ENCODE measurements around the gene REEP6.
"Not testable (repeated sequence)": the region's sequence is repeated elsewhere in the genome, so short reads cannot be mapped to it uniquely, and the experiment has no call there.

Gene REEP6

DNA sequence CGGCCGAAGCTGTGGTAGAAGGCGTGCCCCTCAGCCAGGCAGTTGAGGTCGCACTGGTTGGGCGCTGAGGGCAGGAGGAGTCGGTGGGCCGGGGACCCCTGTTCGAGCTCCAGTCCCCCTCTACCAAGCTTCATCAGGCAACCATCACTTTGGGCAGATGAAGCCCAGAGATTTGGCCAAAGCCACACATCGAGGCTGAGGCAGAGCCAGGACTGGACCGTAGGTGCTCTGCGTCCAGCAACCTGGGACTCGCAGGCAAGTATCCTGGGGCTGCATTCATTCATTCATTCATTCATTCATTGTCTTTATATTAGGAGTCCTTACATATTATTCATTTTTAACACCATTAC is 17.5 kb downstream of the REEP6 start:
- FAIRE-seq (no peak), DNase-seq (ENCODE audit: insufficient read length, low spot score) (no peak)
- TF ChIP-seq POLR2A (IDR thresholded peaks at IDR 0.05; ENCODE audit: low read depth, low read length) = 0 out of 2 replicates have a peak, but pooled peaks have one; percentile 28

DNA sequence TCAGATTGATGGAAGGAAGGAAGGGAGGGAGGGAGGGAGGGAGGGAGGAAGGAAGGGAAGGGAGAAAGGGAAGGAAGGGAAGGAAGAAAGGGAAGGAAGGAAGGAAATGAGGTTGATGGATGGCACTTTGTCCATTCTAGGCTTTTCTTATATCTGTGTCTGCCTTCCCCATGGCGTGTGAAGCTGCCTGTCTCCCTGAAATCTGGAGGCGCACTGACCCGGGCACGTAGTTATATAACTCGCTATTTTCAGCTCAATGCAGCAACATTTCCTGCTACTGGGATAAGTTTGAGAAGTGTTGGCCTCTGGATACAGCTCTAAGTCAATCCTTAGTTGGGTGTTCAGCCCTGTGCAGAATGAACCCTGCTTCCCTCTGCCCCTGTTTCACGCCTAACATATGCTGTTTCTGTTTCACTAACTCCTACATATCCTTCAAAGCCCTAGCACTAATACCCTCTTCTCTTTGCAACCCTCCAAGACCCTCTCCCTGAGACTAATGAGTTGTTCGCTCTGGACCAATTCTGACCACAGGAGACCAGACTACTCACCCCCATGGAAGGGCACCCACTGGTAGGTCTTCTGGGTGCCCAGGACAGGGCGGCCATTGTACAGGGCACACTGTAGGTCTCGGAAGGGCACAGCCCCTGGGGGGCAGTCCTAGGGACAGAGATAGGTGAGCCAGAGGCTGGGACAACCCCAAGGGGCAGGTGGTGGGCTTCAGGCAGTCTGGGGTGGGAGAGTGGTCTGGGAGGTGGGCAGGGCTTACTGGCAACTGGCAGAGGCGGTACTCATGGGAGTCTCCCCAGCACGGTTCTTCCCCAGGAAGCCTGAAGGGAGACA is 18.8 kb downstream of the REEP6 start:
- no peak for DNase-seq (ENCODE audit: insufficient read length, low spot score)
- no peak for FAIRE-seq
- TF ChIP-seq POLR2A (IDR thresholded peaks at IDR 0.05; ENCODE audit: low read depth, low read length) = no peak

GRCh38 chr19:1510442-1510806 is 19.4 kb downstream of the REEP6 start:
- no peak for FAIRE-seq
- TF ChIP-seq POLR2A (IDR thresholded peaks at IDR 0.05; ENCODE audit: low read depth, low read length) = no peak
- no peak for DNase-seq (ENCODE audit: insufficient read length, low spot score)

DNA sequence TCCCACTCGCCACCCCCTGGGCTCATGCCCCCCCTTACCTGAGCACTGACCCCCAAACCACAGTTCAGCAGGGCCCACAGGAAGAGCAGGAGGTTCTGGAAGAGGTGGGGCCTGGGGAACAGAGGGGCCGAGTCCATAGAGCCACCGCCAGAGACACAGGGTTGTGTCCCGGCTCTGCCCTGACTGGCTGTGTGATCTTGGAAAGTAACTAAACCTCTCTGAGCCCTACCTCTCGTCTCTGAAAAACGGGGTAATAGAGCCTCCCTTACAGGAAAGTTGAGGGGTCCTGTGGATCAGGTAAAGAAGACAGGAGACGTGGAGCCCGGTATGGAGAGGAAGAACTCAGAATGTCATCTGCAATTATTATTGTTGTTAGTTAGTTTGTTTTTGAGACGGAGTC is 19.8 kb downstream of the REEP6 start:
- DNase-seq (ENCODE audit: insufficient read length, low spot score) (no peak), FAIRE-seq (no peak)
- no peak for TF ChIP-seq POLR2A (IDR thresholded peaks at IDR 0.05; ENCODE audit: low read depth, low read length)

DNA sequence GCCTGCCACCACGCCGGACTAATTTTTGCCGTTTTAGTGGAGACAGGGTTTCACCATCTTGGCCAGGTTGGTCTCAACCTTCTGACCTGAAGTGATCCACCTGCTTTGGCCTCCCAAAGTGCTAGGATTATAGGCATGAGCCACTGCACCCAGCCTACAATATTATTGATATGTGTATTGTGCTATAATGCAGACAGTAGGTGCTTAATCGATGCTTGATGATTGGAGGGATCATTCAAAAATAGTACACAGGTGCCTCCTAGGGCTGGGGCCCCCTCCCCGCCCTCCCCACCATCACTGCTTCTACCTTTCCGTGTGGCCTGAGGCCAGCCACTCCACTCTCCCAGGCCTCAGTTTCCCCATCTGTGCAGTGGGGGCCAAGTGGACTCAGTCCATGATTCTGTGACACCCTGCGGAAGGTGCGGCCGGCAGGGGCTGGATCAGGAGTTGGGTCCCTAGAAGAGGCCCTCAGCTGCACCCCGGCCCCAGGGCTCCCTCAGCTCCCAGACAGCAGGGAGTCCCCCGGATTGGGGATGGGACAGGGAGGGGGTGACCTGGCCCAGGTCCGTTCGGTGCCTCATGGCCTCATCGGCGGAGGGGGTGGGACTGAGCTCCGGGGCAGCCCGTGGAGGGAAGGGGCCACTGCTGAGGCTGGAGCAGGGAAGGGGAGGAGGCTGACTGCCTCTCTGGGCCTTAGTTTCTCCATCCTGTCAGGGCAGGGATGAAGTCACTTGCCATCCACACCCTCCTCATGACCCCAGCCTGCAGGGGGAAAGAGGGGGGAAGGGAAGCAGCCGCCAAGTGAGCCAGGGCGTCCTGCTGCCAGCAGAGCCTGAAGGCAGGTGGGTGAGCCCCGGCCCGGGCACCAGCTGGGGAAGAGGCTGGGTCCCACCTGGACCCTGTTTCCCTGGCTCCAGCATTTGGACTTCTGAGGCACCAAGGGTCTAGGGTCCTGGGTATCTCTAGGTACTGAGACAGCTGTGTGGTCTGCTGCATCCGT is 20.6 kb downstream of the REEP6 start:
- DNase-seq (ENCODE audit: insufficient read length, low spot score) (no peak), FAIRE-seq (no peak)
- TF ChIP-seq POLR2A (IDR thresholded peaks at IDR 0.05; ENCODE audit: low read depth, low read length) = no peak

GRCh38 chr19:1512671-1513498 is 21.9 kb downstream of the REEP6 start, which contains the start of gene ADAMTSL5:
TSS of gene ADAMTSL5 (minus strand) at chr19:1513019. CDS start at chr19:1510943, 2,076 bp downstream.
- DNase-seq (ENCODE audit: insufficient read length, low spot score) = peak; percentile 86
- FAIRE-seq = no peak
- TF ChIP-seq POLR2A (IDR thresholded peaks at IDR 0.05; ENCODE audit: low read depth, low read length) = peak; percentile 79

- DNase-seq (ENCODE audit: insufficient read length, low spot score) = peak; percentile 79
- no peak for TF ChIP-seq POLR2A (IDR thresholded peaks at IDR 0.05; ENCODE audit: low read depth, low read length)
- FAIRE-seq = no peak
Measured at GRCh38 chr19:1513499-1514294, 22.7 kb downstream of the REEP6 start.

GRCh38 chr19:1514295-1514661 is 23.3 kb downstream of the REEP6 start:
- no peak for TF ChIP-seq POLR2A (IDR thresholded peaks at IDR 0.05; ENCODE audit: low read depth, low read length)
- FAIRE-seq = no peak
- DNase-seq (ENCODE audit: insufficient read length, low spot score) = no peak

DNA sequence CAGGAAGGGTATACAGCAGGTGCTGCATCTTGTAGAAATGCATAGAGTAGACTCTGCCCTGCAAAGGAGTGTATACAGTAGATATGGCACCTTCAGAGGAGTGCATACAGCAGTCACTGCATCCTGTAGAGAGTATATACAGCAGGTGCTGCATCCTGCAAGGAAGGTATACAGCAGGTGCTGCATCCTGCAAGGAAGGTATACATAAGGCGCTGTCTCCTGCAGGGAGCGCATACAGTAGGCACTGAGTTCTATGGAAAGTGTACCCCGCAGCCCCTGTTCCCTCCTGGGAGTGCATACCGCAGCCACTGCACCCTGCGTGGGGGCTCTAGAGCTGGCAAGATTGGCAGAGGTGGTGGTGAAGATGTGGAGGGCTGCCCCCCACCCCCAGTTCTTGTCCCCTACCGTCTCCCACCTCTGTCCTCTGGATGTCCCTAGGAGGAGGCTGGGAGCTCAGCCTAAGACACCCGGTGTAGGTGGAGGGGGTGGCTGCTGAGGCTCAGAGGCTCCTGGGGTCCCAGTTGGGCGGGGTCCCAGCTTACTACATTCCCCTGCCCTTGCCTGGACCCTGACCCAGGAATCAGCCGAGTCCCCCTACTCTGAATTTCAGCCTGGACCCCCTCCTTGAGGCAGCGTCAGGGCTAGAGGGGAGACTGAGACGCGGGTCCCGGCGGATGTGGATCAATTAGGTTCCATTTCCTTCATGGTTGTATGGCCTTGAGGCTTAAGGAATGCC is 24.2 kb downstream of the REEP6 start:
- TF ChIP-seq POLR2A (IDR thresholded peaks at IDR 0.05; ENCODE audit: low read depth, low read length) = no peak
- no peak for DNase-seq (ENCODE audit: insufficient read length, low spot score)
- no peak for FAIRE-seq

GRCh38 chr19:1516395-1516753 is 25.4 kb downstream of the REEP6 start:
- DNase-seq (ENCODE audit: insufficient read length, low spot score) (no peak), FAIRE-seq (no peak)
- TF ChIP-seq POLR2A (IDR thresholded peaks at IDR 0.05; ENCODE audit: low read depth, low read length) = no peak

DNA sequence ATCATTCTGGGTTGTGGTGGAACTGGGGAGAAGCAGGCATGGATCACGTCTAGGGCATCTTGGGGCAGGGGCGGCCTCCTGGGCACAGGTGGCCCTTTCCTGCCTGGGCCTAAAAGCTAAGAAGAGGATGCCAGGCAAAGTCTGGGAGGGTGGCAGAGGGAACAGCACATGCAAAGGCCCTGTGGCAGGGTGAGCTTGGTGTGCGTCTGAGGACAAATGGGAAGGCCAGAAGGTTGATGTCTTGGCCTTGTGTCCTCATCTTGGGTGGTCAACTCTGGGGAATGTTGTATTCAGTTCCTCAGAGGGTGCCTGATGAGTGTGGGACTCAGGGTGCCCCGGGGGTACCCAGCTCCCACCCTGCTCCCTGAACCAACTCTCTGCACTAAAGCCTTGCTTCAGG is 27.5 kb downstream of the REEP6 start:
- FAIRE-seq (no peak), DNase-seq (ENCODE audit: insufficient read length, low spot score) (no peak)
- TF ChIP-seq POLR2A (IDR thresholded peaks at IDR 0.05; ENCODE audit: low read depth, low read length) = no peak

- not testable (repeated sequence) for DNase-seq (ENCODE audit: insufficient read length, low spot score); FAIRE-seq
Measured at GRCh38 chr19:1519802-1520201, 28.8 kb downstream of the REEP6 start.

All from H54 (cell line).